ENCODE results near the gene SELENON. TPM values are rescaled to one million over a fixed set of nuclear protein-coding genes. Genes with fewer than 3 reads are reported as not detected.

Gene SELENON
- polyA plus RNA-seq, 1 of the 3 experiments (the other 2 are of a cell fraction), result 56.2 TPM

DNA sequence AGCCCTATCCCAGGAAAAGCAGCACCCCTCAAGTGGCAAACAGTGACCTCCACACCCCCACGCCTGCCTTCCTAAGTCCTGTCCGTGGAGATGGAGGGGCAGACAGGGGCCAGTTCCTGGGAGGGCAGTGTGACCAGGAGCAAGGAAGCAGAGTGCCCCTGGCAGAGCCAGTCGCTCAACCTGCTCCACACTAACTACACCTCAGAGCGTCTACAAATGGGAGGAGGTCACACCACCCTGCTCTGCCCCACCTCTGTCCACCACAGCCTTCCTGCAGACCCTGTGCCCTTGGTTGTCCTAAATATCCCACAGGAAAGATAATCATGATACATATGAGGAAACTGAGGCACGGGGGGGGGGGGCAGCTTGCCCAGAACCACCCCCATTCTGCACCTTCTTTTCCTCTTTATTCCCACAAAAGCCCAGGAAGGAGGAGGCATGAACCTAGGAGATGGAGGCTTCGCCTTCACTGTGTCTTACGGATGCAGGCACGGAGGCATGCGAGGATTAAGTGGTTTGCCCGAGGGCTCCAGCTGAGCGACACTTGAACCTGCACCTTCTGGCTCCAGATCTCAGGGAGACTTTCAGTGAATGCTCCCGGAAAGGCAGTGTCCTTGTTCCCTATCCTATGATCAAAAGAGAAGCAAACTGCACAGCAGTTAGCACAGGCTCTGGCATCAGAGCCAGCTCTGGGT is 42.7 kb upstream of the SELENON start:
- ChIA-PET POLR2A (interaction anchor here (1.3 to 1.4 kb wide), 2 partner anchors 30 to 50 kb away, joined by 3 read pairs; no protein-coding TSS in a partner anchor), CTCF (no interaction called here)
- Histone ChIP-seq H3F3A (replicated peaks; ENCODE audit: insufficient read depth) (no peaks in the 10 kb centered on the region), H3K4me1 (ENCODE audit: control insufficient read depth in 1 of 2, insufficient read depth in 2 of 2, low read depth in 1 of 2, low read length in 1 of 2) (peaks cover 0 to 23% of the 10 kb centered on the region in 2 experiments; a peak in 1 of 4 replicates), H3K36me3 (replicated peaks in 1 of 2; ENCODE audit: control insufficient read depth in 1 of 2, insufficient read depth in 2 of 2, low read length in 1 of 2) (no peaks in the 10 kb centered on the region), H3K27ac (ENCODE audit: low read depth in 2 of 2, low read length in 1 of 2) (no peak overlapping the region), H3K4me2 (no peak overlapping the region), H2AFZ (ENCODE audit: low read depth) (no peak overlapping the region), H3K9me3 (no peaks in the 10 kb centered on the region), H3K9ac (no peak overlapping the region), H4K20me1 (ENCODE audit: insufficient read depth) (no peaks in the 10 kb centered on the region), H3K4me3 (ENCODE audit: low read depth in 2 of 2, low read length in 1 of 2) (no peak overlapping the region), H3K9me2 (no peaks in the 10 kb centered on the region), H3K79me2 (ENCODE audit: insufficient read depth) (no peaks in the 10 kb centered on the region), H3K27me3 (ENCODE audit: insufficient read depth) (peaks cover 5% of the 10 kb centered on the region)
- WGBS (ENCODE audit: low lambda C conversion rate), result 47% methylated on average over 5 of the region's 12 CpGs
- no peak for TF ChIP-seq GATA2 (CRISPR knock-in tag; IDR thresholded peaks at IDR 0.05)
- TF ChIP-seq MEF2A (IDR thresholded peaks at IDR 0.05; ENCODE audit: borderline replicate concordance, low read depth), result no peak
- TF ChIP-seq CHD2 (IDR thresholded peaks at IDR 0.05; ENCODE audit: low read length, partially characterized antibody), result no peak
- TF ChIP-seq RXRA (IDR thresholded peaks at IDR 0.05; ENCODE audit: borderline replicate concordance, low read depth), result no peak
- TF ChIP-seq, protein P1, sequence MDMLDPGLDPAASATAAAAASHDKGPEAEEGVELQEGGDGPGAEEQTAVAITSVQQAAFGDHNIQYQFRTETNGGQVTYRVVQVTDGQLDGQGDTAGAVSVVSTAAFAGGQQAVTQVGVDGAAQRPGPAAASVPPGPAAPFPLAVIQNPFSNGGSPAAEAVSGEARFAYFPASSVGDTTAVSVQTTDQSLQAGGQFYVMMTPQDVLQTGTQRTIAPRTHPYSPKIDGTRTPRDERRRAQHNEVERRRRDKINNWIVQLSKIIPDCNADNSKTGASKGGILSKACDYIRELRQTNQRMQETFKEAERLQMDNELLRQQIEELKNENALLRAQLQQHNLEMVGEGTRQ (IDR thresholded peaks at IDR 0.05; ENCODE audit: borderline replicate concordance, low read depth, low read length), result no peak
- TF ChIP-seq JUND (IDR thresholded peaks at IDR 0.05), result no peak
- TF ChIP-seq SMC3 (IDR thresholded peaks at IDR 0.05; ENCODE audit: low read depth, low read length), result no peak
- TF ChIP-seq, protein P2, sequence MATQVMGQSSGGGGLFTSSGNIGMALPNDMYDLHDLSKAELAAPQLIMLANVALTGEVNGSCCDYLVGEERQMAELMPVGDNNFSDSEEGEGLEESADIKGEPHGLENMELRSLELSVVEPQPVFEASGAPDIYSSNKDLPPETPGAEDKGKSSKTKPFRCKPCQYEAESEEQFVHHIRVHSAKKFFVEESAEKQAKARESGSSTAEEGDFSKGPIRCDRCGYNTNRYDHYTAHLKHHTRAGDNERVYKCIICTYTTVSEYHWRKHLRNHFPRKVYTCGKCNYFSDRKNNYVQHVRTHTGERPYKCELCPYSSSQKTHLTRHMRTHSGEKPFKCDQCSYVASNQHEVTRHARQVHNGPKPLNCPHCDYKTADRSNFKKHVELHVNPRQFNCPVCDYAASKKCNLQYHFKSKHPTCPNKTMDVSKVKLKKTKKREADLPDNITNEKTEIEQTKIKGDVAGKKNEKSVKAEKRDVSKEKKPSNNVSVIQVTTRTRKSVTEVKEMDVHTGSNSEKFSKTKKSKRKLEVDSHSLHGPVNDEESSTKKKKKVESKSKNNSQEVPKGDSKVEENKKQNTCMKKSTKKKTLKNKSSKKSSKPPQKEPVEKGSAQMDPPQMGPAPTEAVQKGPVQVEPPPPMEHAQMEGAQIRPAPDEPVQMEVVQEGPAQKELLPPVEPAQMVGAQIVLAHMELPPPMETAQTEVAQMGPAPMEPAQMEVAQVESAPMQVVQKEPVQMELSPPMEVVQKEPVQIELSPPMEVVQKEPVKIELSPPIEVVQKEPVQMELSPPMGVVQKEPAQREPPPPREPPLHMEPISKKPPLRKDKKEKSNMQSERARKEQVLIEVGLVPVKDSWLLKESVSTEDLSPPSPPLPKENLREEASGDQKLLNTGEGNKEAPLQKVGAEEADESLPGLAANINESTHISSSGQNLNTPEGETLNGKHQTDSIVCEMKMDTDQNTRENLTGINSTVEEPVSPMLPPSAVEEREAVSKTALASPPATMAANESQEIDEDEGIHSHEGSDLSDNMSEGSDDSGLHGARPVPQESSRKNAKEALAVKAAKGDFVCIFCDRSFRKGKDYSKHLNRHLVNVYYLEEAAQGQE (IDR thresholded peaks at IDR 0.05; ENCODE audit: low read depth, low read length), result no peak
- TF ChIP-seq MXI1 (IDR thresholded peaks at IDR 0.05; ENCODE audit: low read depth, low read length), result no peak
- no peak for TF ChIP-seq FOSL2 (IDR thresholded peaks at IDR 0.05; ENCODE audit: borderline replicate concordance, low read depth)
- no peak for TF ChIP-seq EZH2phosphoT487 (IDR thresholded peaks at IDR 0.05; ENCODE audit: borderline replicate concordance, low read depth)
- TF ChIP-seq SIN3A (IDR thresholded peaks at IDR 0.05; ENCODE audit: borderline replicate concordance, low read depth, low read length), result no peak
- TF ChIP-seq, protein P3, sequence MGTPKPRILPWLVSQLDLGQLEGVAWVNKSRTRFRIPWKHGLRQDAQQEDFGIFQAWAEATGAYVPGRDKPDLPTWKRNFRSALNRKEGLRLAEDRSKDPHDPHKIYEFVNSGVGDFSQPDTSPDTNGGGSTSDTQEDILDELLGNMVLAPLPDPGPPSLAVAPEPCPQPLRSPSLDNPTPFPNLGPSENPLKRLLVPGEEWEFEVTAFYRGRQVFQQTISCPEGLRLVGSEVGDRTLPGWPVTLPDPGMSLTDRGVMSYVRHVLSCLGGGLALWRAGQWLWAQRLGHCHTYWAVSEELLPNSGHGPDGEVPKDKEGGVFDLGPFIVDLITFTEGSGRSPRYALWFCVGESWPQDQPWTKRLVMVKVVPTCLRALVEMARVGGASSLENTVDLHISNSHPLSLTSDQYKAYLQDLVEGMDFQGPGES (IDR thresholded peaks at IDR 0.05; ENCODE audit: low read depth, low read length), result no peak
- TF ChIP-seq YY1 (IDR thresholded peaks at IDR 0.05; ENCODE audit: low read depth), result no peak
- no peak for TF ChIP-seq POLR2AphosphoS5 (IDR thresholded peaks at IDR 0.05; ENCODE audit: low read depth, low read length)
- no peak for TF ChIP-seq NRF1 (IDR thresholded peaks at IDR 0.05; ENCODE audit: low read depth, low read length)
- TF ChIP-seq RFX5 (IDR thresholded peaks at IDR 0.05; ENCODE audit: low read length), result no peak
- no peak for TF ChIP-seq RAD21 (IDR thresholded peaks at IDR 0.05; ENCODE audit: low read length)
- TF ChIP-seq, protein P4, sequence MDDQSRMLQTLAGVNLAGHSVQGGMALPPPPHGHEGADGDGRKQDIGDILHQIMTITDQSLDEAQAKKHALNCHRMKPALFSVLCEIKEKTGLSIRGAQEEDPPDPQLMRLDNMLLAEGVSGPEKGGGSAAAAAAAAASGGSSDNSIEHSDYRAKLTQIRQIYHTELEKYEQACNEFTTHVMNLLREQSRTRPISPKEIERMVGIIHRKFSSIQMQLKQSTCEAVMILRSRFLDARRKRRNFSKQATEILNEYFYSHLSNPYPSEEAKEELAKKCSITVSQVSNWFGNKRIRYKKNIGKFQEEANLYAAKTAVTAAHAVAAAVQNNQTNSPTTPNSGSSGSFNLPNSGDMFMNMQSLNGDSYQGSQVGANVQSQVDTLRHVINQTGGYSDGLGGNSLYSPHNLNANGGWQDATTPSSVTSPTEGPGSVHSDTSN (IDR thresholded peaks at IDR 0.05), result no peak
- no peak for DNase-seq

Measured in SK-N-SH (cell line).